ENCODE measurements around the gene MCM10.
A peak's percentile ranks its signal among the peaks of the same experiment; 100 is the strongest.
"Not testable (repeated sequence)": the region's sequence is repeated elsewhere in the genome, so short reads cannot be mapped to it uniquely, and the experiment has no call there.

MCM10 gene

GRCh38 chr10:13160934-13161856 lies at the start of gene MCM10:
MCM10 (plus strand) TSS chr10:13161558; CDS start chr10:13164203, 2,645 bp downstream.
- DNase-seq = peak; percentile 97

DNA sequence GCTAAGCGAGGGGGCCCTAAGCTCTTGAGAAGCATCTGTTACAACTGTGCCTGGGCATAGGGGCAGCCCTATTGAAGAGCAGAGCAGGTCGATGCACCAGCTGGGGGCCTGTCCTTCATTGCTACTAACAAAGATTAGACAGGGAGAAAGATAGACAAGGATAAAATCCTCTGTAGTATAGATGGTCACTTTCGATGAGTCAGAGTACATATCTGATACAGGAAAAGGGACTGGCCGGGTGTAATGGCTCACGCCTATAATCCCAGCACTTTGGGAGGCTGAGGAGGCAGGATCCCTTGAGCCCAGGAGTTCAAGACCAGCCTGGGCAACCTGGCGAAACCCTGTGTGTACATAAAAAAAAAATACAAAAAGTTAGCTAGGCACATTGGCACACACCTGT lies 47.8 kb upstream of the MCM10 start:
- DNase-seq = no peak

DNA sequence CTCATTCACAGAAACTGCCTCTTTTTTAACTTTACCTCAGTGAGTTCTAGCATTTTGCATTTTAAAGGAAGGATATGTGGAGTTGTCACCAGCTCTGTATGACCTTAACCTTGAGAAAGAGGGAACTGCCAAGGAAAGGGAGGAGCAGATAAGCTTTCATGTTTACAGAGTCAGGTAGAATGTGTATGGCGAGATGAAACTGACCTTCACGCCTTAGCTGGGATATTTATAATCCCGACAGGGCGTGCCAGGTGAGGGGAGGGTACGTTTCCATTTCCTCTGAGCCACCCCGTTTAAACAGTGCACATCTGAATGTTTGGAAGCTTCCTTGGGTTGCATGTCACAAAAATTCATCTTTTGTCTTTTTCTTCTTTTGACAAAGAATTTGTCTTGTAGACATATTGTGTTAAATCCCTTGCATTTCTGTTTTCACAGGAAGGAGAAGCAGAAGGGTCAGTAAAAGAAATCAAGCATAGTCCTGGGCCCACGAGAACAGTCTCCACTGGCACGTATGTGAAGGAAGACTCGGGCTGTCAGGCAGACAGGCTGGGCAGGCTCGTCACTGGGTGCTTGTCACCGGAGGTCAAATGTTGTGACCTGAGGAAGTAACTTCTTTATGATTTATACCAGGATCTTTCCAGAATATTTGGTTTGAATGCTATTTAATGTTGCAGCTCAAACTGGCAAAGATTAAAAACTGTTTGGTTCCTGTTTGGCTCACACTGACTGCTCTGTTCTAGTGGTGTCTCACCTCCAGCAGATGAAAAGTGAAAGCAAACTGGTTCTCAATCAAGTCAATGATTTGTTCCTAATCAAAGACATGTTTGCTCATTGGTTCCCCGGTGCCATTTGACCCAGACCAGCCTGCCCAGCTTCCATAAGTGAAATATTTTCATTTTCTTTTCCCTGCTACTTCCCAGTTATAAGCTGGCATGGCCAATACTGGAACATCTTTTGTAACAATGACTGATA lies 45.2 kb upstream of the MCM10 start:
- no peak for DNase-seq

GRCh38 chr10:13117841-13118783 lies 43.2 kb upstream of the MCM10 start:
- DNase-seq = no peak

GRCh38 chr10:13118784-13119410 lies 42.5 kb upstream of the MCM10 start:
- DNase-seq = no peak

- DNase-seq = no peak
Observed at GRCh38 chr10:13120786-13121499, 40.4 kb upstream of the MCM10 start.

DNA sequence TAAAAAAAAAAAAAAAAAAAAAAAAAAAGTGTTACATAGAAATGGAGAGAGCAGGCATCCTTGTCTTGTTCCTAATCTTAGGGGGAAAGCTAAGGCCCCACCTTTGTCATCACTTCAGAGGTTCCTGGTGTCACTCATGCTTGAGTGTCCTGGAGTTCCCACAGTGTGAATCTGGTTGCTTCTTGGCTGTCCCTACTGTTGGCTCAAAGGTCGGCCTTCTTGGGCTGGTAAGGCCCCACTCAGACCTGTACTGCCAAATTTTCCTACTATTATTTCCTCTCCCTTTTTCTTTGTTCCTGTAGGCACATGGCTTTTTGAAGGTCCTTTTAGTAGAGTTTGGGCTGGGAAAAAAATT lies 39.9 kb upstream of the MCM10 start:
- DNase-seq = no peak

DNA sequence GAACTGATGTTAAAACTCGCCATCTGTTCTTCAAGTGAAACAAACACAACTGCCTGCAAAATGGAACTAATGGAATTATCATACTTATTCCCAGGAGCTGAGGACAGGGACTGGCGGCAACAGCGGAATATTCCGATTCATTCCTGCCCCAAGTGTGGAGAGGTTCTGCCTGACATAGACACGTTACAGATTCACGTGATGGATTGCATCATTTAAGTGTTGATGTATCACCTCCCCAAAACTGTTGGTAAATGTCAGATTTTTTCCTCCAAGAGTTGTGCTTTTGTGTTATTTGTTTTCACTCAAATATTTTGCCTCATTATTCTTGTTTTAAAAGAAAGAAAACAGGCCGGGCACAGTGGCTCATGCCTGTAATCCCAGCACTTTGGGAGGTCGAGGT lies 24.7 kb upstream of the MCM10 start:
- DNase-seq = no peak

DNA sequence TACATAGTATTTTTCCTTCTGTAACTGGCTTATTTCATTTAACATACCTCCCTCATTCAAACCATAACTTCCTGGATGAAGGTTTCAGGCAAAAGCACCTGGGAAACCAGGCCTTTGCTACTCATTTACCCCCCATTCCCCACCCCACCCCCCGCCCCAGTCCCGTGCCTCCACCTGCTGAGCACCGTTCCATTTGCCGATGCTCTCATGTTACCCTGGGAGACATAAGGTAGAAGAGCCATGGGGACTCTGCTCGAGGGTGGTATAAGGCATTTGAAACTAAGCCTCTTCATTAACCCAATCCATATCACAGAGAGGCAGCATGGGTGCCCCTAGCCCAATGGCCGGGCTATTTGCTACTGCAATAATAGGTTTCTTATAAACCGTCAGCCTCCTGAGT lies 22.2 kb upstream of the MCM10 start:
- no peak for DNase-seq

GRCh38 chr10:13139676-13140075 lies 21.7 kb upstream of the MCM10 start:
- no peak for DNase-seq

- DNase-seq = no peak
Observed at GRCh38 chr10:13140627-13141190, 20.6 kb upstream of the MCM10 start.

DNA sequence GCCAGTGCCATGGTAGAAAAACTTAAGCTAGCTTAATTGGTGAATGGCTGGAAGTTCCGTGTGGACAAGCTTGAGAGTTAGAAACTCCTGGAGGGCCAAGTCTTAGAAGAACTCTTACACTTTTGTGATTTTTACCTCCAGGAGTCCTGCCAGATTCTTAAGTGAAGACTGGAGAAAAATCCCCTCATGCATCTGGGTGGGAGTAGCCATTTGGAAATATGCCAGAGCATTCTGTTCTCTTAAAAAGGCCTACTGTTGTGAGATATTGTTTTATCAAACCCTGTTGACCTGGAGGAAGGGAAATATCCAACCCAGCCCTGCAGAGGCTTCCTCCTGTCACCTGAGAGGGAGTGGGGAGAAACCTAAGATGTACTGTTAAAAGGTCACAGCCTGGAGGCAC lies 17.6 kb upstream of the MCM10 start:
- DNase-seq = no peak

GRCh38 chr10:13144814-13145213 lies 16.5 kb upstream of the MCM10 start:
- DNase-seq = no peak

DNA sequence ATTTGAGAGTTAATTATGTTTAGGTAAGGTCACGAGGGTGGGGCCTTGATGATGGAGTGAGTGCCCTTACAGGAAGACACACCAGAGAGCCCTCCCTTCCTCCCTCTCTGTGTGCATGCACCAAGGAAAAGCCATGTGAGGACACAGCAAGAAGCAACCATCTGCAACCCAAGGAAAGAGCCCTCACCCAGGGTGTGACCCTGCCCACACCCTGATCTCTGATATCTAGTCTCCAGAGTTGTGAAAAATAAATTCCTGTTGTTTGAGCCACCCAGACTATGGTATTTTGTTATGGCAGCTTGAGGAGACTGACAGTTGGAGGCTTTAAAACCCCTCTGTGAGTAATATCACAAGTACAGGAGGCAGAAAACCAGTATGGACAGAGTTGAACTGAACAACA lies 15.0 kb upstream of the MCM10 start:
- DNase-seq = no peak

- no peak for DNase-seq
Observed at GRCh38 chr10:13147161-13147560, 14.2 kb upstream of the MCM10 start.

DNA sequence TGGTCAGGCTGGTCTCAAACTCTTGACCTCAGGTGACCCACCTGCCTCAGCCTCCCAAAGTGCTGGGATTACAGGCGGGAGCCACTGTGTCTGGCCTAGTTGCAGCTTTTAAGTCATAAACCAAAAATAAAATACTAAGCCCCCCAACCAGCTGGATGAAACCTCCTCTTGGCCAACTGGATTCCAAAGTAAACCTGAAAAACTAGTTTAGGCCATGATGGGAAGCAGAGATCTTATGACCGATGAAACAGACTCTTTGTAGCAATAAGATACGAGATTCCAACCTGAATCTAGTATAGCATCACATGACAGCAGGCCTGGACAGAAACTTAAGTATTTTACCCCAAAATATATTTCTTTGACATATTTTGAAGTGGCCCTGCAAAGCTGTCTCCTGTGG lies 9.1 kb upstream of the MCM10 start:
- DNase-seq = no peak

GRCh38 chr10:13155860-13156259 lies 5.5 kb upstream of the MCM10 start:
- not testable (repeated sequence) for DNase-seq

- DNase-seq = no peak
Observed at GRCh38 chr10:13158401-13158800, 3.0 kb upstream of the MCM10 start.

- DNase-seq = no peak
Observed at GRCh38 chr10:13161857-13162271, 506 bp downstream of the MCM10 start.

- DNase-seq = no peak
Observed at GRCh38 chr10:13163859-13164258, 2.5 kb downstream of the MCM10 start.

DNA sequence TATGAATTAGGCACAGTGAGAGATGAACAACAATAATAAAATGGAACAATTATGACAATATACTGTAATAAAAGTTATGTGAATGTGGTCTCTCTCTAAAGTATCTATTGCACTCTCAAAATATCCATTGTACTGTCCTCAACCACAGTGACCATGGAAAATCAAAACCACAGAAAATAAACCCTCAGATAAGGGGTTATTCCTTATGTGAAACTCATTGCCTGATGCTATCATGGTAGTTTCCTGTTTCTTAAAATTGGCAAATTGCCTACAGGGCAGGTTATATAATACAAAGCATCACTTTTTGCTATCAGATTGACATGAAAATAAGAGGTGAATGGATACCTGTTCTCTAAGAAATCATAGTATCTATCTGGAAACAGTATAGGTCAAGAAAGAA lies 3.8 kb downstream of the MCM10 start:
- DNase-seq = no peak

All from NCI-H2081 (cell line).